IPS-18a (cell line): ENCODE measurements around the gene CPSF6.
A peak's percentile ranks its signal among the peaks of the same experiment; 100 is the strongest.

Experiments used
- H3K27ac ChIP-seq: one replicate; pipeline ENCODE4 v1.5.1; 2013; ENCODE audit warnings: low read length
- H3K27me3 ChIP-seq: one replicate; pipeline ENCODE4 v1.6.1; 2013; ENCODE audit warnings: mild to moderate bottlenecking, low read length; ENCODE audit not compliant: control insufficient read depth, insufficient read depth
- H3K36me3 ChIP-seq: one replicate; pipeline ENCODE4 v1.6.1; 2013; ENCODE audit warnings: low read depth, low read length; ENCODE audit not compliant: control insufficient read depth
- H3K4me1 ChIP-seq: one replicate; pipeline ENCODE4 v1.6.1; 2013; ENCODE audit warnings: low read depth, low read length; ENCODE audit not compliant: control insufficient read depth
- H3K4me3 ChIP-seq: one replicate; pipeline ENCODE4 v1.5.1; 2013; ENCODE audit warnings: low read length
- H3K9ac ChIP-seq: one replicate; pipeline ENCODE4 v1.6.1; 2013; ENCODE audit warnings: mild to moderate bottlenecking, low read length, moderate library complexity
- H3K9me3 ChIP-seq: one replicate; pipeline ENCODE4 v1.6.1; 2013; ENCODE audit warnings: low read depth, low read length; ENCODE audit not compliant: control insufficient read depth

Gene CPSF6

GRCh38 chr12:69239922-69240630 is 707 bp downstream of the CPSF6 start:
- H3K4me3 ChIP-seq = peak overlapping the region; percentile 99
- peak overlapping the region; percentile 94 for H3K27ac ChIP-seq
- peak overlapping the region; percentile 99 for H3K9ac ChIP-seq
- H3K4me1 ChIP-seq = peaks cover 36% of the 10 kb centered on the region
- no peaks in the 10 kb centered on the region for H3K9me3 ChIP-seq
- peaks cover 9% of the 10 kb centered on the region for H3K27me3 ChIP-seq
- peaks cover 3% of the 10 kb centered on the region for H3K36me3 ChIP-seq

- Histone ChIP-seq H3K36me3 (peaks cover 3% of the 10 kb centered on the region), H3K27me3 (peaks cover 9% of the 10 kb centered on the region), H3K27ac (peak overlapping the region; percentile 94), H3K4me1 (peaks cover 36% of the 10 kb centered on the region), H3K4me3 (peak overlapping the region; percentile 99), H3K9ac (peak overlapping the region; percentile 99), H3K9me3 (no peaks in the 10 kb centered on the region)
These were observed 1.2 kb downstream of the CPSF6 start for GRCh38 chr12:69240631-69240995.

DNA sequence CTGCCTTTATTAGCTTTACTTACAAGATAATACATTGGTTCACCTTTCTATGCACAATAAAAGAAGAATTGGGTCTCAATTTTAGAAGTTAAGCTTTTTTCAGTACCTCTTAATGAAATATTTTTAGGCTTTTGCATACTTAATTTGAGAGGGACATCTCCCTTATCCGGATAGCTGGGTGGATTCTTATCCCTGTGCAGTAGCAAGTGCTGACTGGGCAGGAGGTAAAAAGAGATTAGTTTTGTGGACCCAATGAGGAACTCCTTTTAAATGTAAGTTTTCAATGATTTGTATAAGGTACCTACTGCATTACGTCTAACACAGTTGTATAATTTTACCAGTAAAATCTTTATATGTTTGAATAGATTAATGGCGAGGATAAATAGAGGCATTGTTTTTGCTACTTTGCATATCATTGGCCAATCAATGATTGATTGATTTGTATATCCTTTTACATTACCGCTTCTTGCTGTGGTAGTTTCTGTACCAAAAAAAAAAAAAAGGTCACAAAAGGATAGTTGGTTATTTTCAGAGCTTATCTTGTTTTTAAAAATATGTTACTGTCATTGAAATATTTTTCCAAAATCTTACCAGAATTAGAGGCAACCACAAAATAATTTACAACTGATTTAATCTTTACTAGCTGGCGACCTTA is 2.2 kb downstream of the CPSF6 start:
- H3K4me1 ChIP-seq = peaks cover 36% of the 10 kb centered on the region
- H3K27me3 ChIP-seq = peaks cover 9% of the 10 kb centered on the region
- no peaks in the 10 kb centered on the region for H3K9me3 ChIP-seq
- H3K36me3 ChIP-seq = peaks cover 3% of the 10 kb centered on the region
- H3K9ac ChIP-seq = peak overlapping the region; percentile 99
- H3K27ac ChIP-seq = no peak overlapping the region
- peak overlapping the region; percentile 99 for H3K4me3 ChIP-seq

DNA sequence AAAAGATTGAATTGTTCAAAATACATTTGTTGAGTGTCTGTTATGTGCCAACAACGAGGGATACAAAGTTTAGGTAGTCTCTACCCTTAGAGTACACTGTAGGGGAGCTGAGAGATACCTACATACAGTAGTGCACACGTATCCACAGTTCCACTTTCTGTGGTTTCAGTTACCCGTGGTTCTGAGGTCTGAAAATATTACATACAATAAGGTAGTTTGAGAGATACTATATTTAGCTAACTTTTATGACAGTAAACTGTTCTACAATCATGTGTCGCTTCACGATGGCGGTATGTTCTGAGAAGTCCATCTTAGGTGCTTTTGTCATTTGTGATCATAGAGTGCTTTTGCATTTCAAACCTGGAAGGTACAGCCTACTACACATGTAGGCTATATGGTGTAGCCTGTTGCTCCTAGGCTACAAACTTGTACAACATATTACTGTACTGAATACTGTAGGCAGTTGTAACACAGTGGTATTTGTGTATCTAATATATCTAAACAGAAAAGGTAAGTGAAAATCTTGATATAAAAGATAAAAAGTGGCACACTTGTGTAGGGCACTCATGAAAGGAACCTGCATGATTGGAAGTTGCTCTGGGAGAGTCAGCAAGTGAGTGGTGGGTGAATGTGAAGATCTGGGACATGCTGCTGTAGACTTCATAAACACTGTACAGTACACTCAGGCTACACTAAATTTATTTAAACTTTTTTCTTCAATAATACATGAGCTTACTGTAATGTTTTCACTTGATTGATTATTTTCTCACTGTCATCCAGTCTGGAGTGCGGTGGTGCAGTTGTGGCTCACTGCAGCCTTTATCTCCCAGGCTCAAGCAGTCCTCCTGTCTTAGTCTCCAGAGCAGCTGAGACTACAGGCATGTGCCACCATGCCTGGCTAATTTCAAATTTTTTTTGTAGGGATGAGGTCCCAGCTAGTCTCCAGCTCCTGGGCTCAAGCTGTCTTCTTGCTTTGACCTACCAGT is 4.0 kb downstream of the CPSF6 start:
- no peaks in the 10 kb centered on the region for H3K27me3 ChIP-seq
- H3K27ac ChIP-seq = no peak overlapping the region
- H3K36me3 ChIP-seq = peaks cover 8% of the 10 kb centered on the region
- peaks cover 30% of the 10 kb centered on the region for H3K4me1 ChIP-seq
- no peak overlapping the region for H3K9ac ChIP-seq
- no peaks in the 10 kb centered on the region for H3K9me3 ChIP-seq
- no peak overlapping the region for H3K4me3 ChIP-seq

DNA sequence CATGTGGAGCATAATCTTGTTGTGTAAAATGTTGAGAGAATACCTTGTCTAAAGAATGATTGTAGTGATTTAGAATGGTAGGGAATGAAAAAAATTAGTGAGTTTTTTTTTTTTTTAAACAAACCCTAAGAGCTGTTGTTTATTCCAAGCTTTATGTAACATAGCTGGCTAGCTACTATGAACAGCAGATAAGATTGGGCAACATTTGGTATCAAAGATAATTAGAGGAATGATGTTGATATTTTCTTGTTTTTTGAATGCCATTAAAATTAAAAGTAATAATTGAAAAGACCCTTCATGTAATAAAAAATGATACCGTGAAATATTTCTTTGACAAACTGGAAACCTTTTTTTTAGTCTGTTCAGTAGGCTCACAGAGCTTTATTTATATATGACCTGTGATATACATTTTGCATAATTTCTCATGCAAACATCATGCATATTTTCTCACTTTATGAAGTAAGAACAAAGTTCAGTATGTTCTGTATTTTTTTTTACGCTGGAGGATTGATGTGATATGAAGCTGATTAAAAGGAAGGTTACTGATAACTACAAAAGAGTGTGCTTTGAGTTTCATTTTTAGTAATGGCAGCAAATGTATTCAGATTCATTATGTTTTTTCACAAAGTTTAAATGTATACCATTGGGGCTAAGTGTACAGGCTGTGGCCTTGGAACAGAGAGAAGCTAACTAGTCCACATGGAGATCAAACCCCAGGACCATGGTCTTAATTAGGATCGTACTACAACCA is 8.1 kb downstream of the CPSF6 start:
- H3K27ac ChIP-seq = no peak overlapping the region
- H3K36me3 ChIP-seq = peaks cover 12% of the 10 kb centered on the region
- H3K4me3 ChIP-seq = no peak overlapping the region
- peaks cover 17% of the 10 kb centered on the region for H3K4me1 ChIP-seq
- H3K9me3 ChIP-seq = no peaks in the 10 kb centered on the region
- no peak overlapping the region for H3K9ac ChIP-seq
- no peaks in the 10 kb centered on the region for H3K27me3 ChIP-seq

- Histone ChIP-seq H3K9ac (no peak overlapping the region), H3K27ac (no peak overlapping the region), H3K27me3 (no peaks in the 10 kb centered on the region), H3K36me3 (peaks cover 43% of the 10 kb centered on the region), H3K4me3 (no peak overlapping the region), H3K9me3 (no peaks in the 10 kb centered on the region), H3K4me1 (peaks cover 8% of the 10 kb centered on the region)
These were observed 12.7 kb downstream of the CPSF6 start for GRCh38 chr12:69252033-69252432.

DNA sequence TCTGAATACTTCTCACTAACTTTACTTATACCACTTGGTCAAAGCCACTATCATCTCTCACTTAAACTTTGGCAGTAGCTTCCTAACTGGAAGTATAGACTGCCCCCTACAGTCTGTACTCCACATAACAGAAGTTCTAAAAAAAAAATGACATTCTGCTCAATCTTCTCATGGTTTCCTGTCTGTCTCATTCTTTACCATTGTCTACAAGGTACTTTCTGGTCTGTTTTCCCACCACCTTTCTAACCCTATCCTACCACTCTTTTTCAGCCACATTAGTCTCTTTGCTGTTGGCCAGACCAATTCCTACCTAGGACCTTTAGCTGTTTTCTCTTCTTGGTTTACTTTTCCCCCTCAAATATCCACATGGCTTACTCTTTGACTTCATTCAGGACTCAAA is 14.7 kb downstream of the CPSF6 start:
- Histone ChIP-seq H3K9ac (no peak overlapping the region), H3K9me3 (no peaks in the 10 kb centered on the region), H3K36me3 (peaks cover 58% of the 10 kb centered on the region), H3K27ac (no peak overlapping the region), H3K27me3 (no peaks in the 10 kb centered on the region), H3K4me1 (peaks cover 8% of the 10 kb centered on the region), H3K4me3 (no peak overlapping the region)

DNA sequence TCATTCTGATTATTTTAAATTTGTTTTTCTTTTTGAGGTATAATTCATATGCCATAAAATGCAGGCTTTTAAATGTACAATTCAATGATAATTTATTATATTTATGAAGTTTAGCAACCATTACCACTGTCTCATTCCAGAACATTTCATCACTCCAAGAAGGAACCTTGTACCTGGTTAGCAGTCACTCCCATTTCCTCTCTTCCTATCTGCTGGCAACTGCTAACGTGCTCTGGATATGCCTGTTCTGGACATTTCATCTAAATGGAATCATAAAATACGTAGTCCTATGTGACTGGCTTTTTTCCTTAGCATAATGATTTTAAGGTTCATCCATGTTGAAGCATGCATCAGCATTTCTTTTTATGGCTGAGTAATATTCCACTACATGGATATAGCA is 15.5 kb downstream of the CPSF6 start:
- Histone ChIP-seq H3K36me3 (peaks cover 66% of the 10 kb centered on the region), H3K9me3 (no peaks in the 10 kb centered on the region), H3K4me3 (no peak overlapping the region), H3K27ac (no peak overlapping the region), H3K27me3 (no peaks in the 10 kb centered on the region), H3K4me1 (peaks cover 1% of the 10 kb centered on the region), H3K9ac (no peak overlapping the region)

- no peaks in the 10 kb centered on the region for H3K4me1 ChIP-seq
- no peak overlapping the region for H3K9ac ChIP-seq
- peaks cover 91% of the 10 kb centered on the region for H3K36me3 ChIP-seq
- no peak overlapping the region for H3K4me3 ChIP-seq
- no peaks in the 10 kb centered on the region for H3K27me3 ChIP-seq
- H3K9me3 ChIP-seq = no peaks in the 10 kb centered on the region
- no peak overlapping the region for H3K27ac ChIP-seq
These were observed 19.3 kb downstream of the CPSF6 start for GRCh38 chr12:69258655-69259054.

GRCh38 chr12:69262264-69262974 is 23.1 kb downstream of the CPSF6 start:
- H3K27me3 ChIP-seq = no peaks in the 10 kb centered on the region
- H3K4me1 ChIP-seq = no peaks in the 10 kb centered on the region
- no peak overlapping the region for H3K4me3 ChIP-seq
- H3K9ac ChIP-seq = no peak overlapping the region
- no peaks in the 10 kb centered on the region for H3K9me3 ChIP-seq
- H3K27ac ChIP-seq = no peak overlapping the region
- H3K36me3 ChIP-seq = peaks cover 100% of the 10 kb centered on the region
